ENCODE data around the gene RTN3.
A peak's percentile ranks its signal among the peaks of the same experiment; 100 is the strongest.

Gene RTN3

DNA sequence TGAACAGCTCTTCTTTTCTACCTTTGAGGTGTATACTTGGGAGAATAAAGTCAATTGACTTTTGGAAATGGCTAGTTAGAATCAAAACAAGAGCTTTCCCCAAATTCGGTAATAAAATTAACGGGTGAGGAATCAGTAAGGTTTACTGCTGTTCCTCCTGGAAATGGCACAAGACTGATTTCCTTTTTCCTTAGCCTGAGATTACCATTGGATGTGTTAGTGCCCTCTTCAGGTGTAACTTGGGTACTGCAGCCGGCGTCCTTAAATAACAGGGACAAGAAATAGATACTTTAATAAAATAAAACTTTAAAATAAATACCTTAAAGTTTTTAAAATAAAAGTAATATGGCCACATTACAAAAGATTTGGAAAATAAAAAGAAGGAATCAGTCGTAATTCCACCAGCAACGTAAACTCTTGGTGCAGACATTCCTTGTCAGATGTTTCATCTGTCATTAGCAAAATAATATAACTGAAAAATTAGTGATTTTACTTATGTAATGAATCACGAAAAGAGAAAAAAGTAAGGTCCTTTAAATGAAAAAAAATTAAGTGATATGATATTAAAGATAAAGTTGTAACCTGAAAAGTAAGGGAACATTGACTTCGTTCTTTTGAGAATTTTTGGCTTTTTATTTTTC, 57.5 kb downstream of the RTN3 start:
- DNase-seq (ENCODE audit: low spot score) = no peak

DNA sequence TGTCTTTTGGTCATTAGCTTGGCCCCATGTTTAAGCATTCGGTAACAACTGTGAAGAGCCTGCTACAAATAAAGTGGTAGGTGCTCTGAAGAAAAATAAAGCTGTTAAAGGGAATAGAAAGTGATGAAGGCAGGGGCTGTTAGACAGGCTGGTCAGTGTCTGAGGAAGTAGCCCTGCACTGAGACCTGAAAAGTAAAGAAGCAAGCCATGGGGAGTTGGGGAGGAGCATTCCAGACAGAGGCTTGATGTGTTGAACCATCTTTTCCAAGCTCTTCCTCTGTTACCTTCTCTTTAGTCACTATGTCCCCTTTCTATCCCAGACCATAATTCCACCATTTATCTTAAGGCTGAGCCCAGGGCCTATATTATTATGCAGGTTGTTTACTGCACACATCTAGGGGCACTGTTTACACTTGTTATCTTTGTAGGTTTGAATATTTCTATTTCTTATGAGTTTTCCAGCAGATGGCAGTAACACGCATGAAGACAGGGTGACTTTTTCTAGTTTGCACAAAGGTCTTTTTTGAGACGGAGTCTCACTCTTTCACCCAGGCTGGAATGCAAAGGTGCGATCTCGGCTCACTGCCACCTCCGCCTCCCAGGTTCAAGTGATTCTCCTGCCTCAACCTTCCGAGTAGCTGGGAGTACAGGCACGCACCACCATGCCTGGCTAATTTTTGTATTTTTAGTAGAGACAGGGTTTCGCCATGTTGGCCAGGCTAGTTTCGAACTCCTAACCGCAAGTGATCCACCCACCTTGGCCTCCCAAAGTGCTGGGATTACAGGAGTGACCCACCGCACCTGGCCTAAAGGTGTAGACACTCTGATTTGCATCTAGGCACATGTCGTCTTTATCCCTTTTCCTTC, 64.2 kb downstream of the RTN3 start:
- DNase-seq (ENCODE audit: low spot score) = no peak

DNA sequence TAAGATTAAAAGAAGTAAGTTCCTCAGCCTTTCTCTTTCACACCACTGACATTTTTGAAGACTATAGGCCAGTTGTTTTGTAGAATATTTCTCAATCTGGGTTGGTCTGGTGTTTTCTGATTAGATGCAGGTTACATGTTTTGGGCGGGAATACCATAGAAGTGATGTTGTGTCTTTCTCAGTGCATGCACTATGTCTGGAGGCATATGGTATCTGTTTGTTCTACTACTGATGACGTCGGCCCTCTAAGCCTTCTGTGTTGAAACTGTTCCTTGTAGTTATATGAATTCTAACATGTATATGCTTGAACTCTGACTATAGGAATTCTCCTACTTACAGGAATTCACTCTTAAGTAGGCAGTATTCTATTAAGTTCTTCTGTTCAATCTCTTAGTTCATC, 65.7 kb downstream of the RTN3 start:
- no peak for DNase-seq (ENCODE audit: low spot score)

DNA sequence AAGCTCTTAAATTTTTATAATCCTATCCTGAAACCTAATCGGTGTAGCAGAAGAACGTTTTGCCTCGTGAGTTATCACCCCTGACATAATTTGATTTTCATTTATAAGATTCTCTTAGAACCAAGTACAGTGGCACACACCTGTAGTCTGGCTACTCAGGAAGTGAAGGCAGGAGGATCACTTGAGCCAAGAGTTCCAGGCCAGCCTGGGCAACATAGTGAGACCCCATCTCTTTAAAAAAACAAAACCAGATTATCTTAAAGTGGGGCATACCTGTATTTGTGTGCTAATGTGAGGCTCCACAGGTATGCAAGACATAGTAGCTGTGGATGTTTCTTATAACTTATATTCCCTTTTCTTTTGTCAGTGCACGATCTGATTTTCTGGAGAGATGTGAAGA, 68.3 kb downstream of the RTN3 start:
- DNase-seq (ENCODE audit: low spot score) = no peak

DNA sequence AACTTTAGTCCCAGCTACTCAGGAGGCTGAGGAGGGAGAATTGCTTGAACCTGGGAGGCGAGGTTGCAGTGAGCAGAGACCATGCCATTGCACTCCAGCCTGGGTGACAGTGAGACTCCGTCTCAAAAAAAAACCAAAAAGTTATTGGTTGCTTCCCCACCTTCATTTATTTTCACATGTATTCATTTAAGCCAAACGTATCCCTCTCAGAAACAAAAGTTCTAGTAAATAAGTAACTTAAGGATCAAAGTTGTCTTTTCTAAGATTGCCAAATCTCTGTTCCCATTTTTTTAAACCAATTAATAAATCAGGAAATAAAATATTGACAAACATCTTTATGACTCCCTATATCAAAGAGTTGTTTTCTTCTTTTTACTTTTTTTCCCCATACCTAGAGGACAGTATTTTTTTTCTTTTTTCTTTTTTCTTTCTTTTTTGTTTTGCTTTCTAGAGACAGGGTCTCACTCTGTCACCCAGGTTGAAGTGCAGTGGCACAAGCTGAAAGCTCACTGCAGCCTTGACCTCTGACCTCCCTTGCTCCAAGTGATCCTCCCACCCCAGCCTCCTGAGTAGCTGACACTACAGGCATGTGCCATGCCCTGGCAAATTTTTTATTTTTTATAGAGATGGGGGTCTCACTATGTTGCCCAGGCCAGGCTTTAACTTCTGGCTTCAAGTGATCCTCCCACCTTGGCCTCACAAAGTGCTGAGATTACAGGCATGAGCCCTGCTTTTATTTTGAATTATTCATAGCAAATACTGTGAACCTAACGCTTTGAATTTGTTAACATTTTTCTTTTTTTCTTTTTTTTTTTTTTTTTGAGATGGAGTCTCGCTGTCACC, 75.8 kb downstream of the RTN3 start:
- DNase-seq (ENCODE audit: low spot score) = no peak

DNA sequence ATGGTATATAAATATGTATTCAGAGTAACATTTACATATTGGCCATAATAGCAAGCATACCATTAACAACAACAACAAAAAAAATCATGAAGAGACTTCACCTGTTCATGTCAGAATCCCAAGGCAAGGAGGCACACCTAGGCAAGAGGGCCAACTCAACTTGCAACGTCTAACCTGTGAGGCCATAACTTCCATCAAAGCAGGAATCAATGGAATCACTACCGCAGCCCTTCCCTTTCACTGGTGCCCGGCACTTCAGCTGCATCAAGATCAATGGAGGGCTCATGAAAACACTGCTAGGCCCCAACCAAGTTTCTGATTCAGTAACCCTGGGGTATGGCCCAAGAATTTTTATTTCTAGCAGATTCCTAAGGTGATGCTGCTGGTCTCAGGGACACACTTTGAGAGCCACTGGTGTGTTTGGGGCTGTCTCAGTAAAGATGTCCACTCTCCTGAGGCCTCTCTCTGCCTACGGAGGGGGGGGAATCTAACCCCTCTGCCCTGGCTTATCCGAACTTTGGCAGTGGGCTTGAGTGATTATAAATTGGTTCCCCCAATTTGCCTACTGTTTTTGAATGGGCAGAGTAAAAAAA, 79.3 kb downstream of the RTN3 start:
- no peak for DNase-seq (ENCODE audit: low spot score)

DNA sequence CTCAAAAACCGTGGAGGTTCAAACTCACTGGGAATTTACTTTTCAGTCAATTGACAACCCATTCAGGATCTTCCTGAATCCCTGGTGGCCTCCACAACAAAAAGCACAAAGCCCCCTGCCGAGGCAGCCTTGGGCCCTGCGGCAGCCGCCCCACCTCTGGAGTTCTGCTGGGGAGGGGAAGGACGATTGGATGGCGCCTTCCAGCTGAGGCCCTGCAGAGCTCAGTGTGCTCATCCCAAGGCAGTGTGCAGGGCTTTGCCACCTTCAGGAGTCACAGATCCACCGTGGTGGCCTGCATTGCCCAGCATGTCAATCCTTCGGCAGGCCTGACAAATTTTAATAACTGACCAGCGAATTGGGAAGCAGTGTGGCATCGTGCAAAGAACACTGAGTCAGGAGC, 79.9 kb downstream of the RTN3 start:
- no peak for DNase-seq (ENCODE audit: low spot score)

DNA sequence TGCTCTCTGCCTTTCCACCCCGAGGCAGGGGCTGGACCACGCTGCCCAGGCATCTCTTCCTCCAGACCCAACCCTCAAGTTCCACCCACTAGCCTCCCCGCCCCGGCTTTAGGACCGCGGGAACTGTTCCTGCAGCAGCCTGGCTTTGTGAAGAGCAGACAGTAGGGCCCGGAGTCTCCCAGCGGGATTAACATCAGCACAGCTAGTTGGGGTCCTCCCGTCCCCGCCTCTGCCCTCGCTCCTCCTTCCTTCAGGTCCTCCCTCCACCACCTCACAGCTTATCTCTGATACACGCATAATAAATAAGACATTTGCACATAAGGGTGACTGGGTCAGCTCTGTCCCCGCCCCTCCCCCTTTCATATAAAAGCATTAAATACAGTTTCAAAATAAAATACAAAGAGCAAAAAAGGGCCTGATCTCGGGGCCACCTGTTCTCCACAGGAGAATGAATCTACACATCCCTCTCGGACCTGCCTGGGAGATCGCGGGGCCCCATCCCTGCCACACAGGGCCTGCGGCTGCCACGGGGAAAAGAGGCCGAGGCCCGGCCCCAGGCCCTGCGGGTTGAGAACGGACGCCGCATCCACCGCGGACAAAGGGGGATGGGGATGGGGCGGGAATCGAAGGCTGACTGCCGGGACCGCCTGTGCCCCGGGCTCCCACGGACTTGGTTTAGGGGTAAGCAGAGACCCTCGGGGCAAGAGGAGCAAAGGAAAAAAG, 80.8 kb downstream of the RTN3 start:
- no peak for DNase-seq (ENCODE audit: low spot score)

DNA sequence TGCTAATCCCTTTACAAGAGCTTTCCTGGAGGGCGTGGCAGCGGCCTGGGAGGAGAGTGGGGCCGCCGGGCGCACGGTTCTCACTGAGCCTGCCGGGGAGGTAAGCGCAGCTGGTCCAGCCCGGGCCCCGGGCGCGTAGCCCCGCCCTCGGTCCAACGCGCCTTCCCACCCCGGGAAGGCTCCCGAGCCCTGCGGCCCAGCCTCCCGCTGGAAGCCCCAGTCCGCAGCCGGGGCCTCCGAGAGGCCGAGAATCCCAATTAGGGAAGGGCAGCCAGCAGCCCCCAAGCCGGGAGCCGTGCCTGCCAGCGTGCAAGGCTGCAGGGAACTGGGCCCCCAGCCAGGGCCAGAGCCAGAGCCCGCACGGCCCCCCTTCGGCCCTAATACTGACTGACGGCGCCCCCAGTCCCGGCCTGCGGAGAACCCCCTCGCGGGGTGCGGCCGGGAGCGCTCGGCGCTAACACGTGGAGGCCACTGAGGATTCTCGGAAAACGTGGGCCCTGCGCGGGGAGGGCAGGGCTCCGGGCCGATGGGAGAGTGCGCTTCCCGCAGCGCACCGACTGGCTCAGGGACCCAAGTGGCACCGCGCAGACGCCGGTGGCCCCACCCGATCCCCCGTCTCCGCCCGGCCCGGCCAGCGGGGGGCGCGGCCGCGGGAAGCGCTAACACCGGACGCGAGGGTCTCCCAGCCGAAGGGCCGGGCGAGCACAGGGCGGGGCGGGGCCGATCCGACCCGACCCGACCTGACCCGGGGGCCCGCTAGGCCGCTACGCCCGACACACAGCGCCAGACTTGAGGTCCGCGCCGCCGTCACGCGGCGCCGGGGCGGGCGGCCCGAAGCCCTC, 81.6 kb downstream of the RTN3 start:
- DNase-seq (ENCODE audit: low spot score) = no peak

DNA sequence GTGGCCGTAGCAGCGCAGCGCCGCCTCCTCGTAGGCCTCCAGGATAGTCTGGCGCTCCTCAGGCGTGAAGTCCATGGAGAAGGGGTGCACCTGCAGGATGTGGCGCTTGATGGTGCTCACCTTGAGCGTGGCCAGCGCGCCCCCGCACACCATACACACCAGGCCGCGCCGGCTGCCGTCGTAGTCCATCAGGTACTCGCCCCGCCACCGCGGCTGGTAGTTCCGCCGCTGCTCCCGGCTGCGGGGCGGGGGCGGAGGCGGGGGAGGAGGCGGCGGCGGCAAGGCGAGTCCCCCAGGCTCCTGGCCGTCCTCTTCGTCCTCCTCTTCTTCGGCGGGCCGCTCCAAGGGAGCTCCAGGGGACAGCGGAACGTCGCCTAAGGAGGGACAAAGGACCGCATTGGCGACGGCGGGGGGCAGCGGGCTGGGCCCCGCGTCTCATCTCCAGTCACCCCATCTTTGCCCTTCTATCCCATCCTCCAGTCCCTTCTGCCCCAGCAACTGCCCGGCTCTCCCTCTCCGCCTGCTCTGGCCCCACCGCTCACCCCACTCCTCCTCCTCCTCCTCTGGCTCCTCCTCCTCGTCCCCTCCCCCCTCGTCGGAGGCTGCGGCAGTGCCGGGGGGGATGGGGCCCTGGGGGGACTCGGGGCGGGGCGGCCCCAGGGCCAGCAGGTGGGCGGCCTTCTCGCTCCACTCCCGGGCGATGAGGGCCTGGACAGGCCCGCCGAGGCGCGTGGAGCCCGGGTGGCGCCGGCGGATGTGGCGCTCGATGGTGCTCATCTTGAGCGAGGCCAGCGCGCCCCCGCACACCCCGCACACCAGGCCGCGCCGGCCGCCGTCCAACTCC, 82.4 kb downstream of the RTN3 start:
- no peak for DNase-seq (ENCODE audit: low spot score)

DNA sequence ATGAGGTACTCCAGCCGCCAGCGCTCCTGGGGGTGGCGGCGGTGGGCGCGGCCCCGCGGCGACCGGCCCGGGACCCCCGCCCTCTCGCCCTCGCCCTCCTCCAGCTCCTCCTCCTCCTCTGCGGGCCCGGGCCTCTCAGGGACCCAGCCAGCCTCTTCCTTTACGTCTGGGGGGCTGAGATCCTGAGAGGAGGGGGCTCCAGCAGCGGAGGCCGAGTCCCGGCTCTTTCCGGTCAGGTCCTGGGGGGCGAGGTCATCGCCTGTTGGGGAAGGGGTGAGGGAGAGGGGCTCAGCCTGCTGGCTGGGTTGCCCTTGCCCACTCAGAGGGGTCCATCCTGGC, 83.0 kb downstream of the RTN3 start:
- no peak for DNase-seq (ENCODE audit: low spot score)

DNA sequence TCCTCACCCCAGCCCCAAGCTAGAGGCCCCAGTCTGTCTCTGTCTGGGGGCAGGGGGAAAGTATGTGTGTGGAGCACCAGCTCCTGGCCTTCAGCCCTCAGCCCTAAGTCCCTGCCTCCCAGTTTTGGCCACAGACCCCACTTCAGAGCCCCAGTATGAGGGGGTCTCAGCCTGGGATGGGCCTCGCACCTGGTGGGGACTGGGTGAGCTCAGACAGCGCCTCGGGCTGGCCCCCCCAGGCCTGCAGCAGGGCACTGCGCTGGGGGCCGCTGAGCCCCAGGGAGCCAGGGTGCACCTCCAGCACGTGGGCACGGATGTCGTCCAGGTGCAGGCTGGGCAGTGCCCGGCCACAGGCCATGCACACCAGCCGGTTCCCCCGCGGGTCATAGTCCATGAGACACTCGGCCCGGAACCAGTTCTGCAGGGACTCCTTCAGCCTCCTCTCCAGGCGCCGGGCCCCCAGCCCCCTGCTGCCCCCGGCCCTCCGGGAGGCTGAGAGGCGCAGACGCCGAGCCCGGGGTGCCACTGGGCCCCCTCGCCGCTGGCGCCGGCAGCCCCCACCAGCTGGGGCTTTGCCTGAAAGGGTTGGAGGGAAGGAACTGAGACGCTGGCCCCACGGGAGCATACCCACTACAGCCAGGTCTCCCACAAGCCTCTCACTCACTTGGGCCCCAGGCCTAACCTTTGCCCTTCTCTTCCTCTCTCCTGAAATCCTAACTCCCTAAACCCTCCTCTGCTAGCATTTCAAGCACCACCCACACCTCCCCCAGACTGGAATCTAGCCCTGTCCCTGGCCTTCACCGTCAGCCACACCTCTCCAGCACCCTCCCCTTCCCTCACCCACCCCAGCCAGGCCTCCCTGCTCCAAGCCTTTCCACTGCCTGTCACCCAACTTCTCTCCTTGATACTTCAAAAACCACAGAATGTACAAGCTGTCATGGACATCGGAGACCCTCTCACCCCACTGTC, 83.7 kb downstream of the RTN3 start:
- DNase-seq (ENCODE audit: low spot score) = peak; percentile 73

DNA sequence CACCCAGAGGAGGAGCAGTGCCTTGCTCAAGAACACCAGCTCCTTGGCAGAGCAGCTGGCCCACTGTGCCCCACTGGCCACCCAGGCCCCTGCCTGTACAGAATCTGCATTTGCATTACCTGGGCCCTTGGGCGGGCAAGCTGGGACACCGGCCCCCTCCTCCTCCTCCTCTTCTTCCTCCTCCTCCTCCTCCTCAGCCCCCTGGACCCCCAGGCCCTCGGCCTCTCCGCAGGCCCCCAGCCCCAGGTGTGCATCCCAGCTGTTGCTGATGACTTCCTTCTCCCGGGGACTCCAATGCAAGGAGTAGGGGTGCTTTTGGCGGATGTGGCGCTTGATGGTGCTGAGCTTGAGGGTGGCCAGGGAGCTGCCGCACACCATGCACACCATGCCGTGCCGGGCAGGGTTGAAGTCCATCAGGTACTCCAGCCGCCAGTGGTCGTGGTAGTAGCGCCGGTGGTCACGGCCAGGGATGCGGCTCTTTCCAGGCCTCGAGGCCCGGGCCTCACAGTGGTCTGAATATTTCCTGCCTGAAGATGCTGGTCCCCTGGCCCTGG, 84.5 kb downstream of the RTN3 start:
- DNase-seq (ENCODE audit: low spot score) = no peak

DNA sequence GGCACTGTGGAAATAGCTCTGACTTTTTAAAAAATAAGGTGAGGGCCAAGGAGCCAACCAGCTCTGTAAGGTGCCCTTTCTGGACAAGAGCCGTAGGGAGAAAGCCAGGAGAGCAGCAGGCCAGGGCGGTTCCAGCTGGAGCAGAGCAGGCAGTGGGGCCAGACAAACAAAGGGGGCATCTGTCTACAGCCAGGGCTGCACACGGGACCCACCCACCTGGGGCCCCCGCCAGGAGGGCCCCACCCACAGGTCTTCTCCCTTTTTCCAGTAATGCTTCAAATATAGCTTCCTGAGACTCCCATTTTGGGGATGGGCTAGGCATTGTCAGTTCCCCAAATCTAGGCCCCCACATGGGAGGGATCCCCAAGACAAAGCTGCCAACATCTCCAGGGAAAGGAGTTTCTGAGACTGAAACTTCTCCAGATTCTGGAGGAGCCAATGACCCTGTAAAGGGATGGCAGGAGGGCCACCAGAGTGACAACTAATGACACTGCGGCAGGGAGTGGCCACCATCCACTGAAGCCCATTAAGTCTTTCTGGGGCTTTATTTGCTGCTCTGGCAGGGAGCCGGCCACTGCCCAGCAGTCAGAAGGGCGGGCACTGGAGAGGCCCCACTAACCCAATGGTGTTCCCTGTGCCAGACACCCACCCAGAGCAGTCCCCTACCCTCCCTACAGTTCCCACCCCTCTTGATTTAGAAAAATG, 85.4 kb downstream of the RTN3 start:
- no peak for DNase-seq (ENCODE audit: low spot score)

DNA sequence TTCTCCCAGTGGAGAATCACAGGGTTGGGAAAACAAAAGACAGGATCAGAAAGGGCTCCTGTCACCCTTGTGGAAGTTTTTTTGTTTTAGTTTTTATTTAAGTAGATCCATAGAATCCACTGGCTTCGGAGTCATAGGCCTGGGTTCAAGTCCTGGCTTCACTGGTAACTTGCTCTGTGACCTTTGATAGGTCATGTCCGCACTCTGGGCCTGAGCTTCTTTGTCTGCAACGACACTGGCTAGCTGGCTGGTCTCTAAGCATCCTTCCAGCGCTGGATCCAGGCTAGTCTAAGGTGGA, 85.9 kb downstream of the RTN3 start:
- no peak for DNase-seq (ENCODE audit: low spot score)

DNA sequence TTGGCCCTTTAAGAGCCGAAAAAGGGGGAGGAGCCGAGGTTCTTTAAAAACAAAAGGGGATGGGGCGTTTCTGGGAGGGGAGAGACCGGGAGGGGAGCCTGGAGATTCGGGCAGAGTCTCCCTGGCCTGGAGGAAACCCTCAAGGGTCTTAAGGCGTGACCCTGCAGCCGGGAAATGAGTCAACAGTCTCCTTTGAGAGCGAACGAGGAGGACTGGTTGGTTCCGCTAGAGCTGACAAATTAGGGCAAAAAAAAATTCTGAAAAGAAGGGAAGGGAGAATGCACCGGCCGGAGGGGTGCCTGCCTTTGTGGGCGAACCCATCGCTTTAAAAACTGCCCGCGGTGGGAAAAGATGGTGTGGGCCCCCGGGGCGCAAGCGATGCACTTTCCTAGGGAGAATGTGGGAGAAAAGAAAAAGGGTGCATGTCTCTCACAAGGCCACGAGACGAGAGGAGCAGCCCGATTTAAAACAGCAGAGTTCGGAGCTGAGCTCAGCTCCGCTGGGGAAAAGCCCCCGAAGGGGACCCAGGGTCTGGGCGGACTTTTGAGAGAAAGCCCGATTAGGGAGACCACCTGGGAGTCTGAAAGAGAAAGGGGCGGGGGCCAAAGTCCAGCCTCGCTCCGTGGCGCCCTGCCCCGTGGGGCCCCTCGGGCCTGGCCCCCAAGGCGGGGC, 86.4 kb downstream of the RTN3 start:
- DNase-seq (ENCODE audit: low spot score) = no peak

DNA sequence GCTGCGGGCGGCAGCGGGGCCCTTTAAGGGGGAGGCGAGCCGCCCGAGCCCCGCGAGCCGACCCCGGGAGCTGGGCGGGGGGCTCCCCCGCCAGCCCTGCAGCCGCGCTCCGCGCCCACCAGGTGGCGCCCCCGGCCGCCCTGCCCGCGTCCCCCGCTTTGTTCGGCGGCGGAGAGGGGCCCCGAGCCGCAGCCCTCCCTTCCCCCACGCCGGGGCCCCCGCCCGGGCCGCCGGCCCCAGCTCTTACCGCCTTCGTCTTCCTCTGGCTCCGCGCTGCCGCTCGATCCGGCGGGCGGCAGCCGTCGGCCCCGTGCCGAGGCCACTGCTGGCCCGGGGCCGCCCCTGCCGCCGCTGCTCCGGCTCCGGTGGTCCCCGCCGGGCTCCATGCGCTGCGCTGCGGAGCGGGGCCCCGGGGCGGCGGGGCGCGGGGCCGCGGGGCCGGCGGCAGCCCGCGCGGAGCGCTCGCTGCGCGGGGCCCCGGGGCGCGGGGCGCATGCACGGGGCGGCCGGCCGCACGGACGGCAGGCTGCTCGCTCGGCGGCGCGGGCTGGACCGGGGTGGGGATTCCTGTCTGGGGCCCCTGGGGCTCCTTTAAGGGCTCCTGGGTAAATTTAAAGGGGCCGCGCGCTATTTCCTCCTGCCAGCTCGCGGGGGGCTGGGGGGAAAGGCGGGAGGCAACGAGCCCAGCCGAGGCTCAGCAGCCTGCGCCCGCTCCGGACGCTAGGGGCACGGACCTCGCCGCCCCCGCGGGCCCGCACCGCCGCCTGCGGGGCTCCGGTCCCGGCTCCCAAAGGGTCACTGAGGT, 87.1 kb downstream of the RTN3 start, which contains the start of gene ZFTA:
ZFTA (minus strand) TSS at position 539 of the 805 bp plus-strand sequence; CDS start at position 386, 153 bp downstream.
- DNase-seq (ENCODE audit: low spot score) = no peak
